Amniotic stem cell (primary cell): ENCODE results near the gene DEFB128.

Source experiments
- DNase-seq: peaks from one replicate; lab custom pipeline; 2025; lab: John Stamatoyannopoulos, UW

The DEFB128 gene

GRCh38 chr20:152131-152530 is 37.4 kb downstream of the DEFB128 start:
- DNase-seq, result no peak

GRCh38 chr20:145877-146276 is 43.6 kb downstream of the DEFB128 start:
- DNase-seq, result no peak

- no peak for DNase-seq
These were observed 47.2 kb downstream of the DEFB128 start, which contains the start of gene DEFB126 for GRCh38 chr20:142290-142689. TSS of gene DEFB126 (plus strand) at chr20:142590. CDS start at chr20:142629, 39 bp downstream.
